Epithelial cell of proximal tubule (primary cell): ENCODE data around the gene BMF. TPM values are rescaled to one million over a fixed set of nuclear protein-coding genes. Genes with fewer than 3 reads are reported as not detected.
A peak's percentile ranks its signal among the peaks of the same experiment; 100 is the strongest.
"Not testable (repeated sequence)": the region's sequence is repeated elsewhere in the genome, so short reads cannot be mapped to it uniquely, and the experiment has no call there.

Source experiments
- DNase-seq: peaks from one replicate; pipeline ENCODE4 v3.0.0-alpha.2; 2011; ENCODE audit warnings: low read depth
- H3K4me3 ChIP-seq: 2 replicates; pipeline ENCODE4 v1.5.1; 2011; ENCODE audit warnings: low read depth, mild to moderate bottlenecking, low read length
- CTCF ChIP-seq: conservative IDR thresholded peaks from 2 replicates; pipeline ENCODE4 v1.5.1; 2012; ENCODE audit warnings: low read depth, mild to moderate bottlenecking, low read length
- total RNA-seq: library from RNA; depleted of rRNA; stranded (reverse); fragments of >200 nt; gene quantifications from 2 replicates; pipeline ENCODE4 v1.2.3, GENCODE V29; 2015

The BMF gene
- total RNA-seq, 1 donor from 2014 or later = 33.1 TPM

- no peak for TF ChIP-seq CTCF
- H3K4me3 ChIP-seq = no peak overlapping the region
These were observed 41.7 kb upstream of the BMF start for GRCh38 chr15:40150163-40150925.

GRCh38 chr15:40149339-40149738 is 40.7 kb upstream of the BMF start:
- no peak for TF ChIP-seq CTCF
- no peak for DNase-seq
- H3K4me3 ChIP-seq = no peak overlapping the region

More at GRCh38 chr15:40150163-40150925, 41.7 kb upstream of the BMF start:
- peak; percentile 38 for DNase-seq

GRCh38 chr15:40146037-40146436 is 37.4 kb upstream of the BMF start:
- no peak for TF ChIP-seq CTCF
- H3K4me3 ChIP-seq = no peak overlapping the region
- no peak for DNase-seq

- no peak overlapping the region for H3K4me3 ChIP-seq
- TF ChIP-seq CTCF = no peak
- DNase-seq = no peak
These were observed 33.7 kb upstream of the BMF start for GRCh38 chr15:40142428-40142827.

- not testable (repeated sequence) for DNase-seq, H3K4me3 ChIP-seq
These were observed 29.5 kb upstream of the BMF start for GRCh38 chr15:40138201-40138570.

GRCh38 chr15:40137303-40138200 is 28.9 kb upstream of the BMF start:
- DNase-seq = no peak
- no peak overlapping the region for H3K4me3 ChIP-seq
- TF ChIP-seq CTCF = no peak

GRCh38 chr15:40136470-40137302 is 28.0 kb upstream of the BMF start:
- H3K4me3 ChIP-seq = no peak overlapping the region
- no peak for TF ChIP-seq CTCF
- DNase-seq = no peak

GRCh38 chr15:40135846-40136450 is 27.3 kb upstream of the BMF start:
- not testable (repeated sequence) for DNase-seq, H3K4me3 ChIP-seq
